HG03460 (cell line): ENCODE data around the gene NARF.

Source experiments
- ATAC-seq: cut with Tn5 transposase; IDR thresholded peaks from one replicate; pipeline ENCODE4 v1.9.1; 2021; ENCODE audit not compliant: unreplicated experiment

The NARF gene

GRCh38 chr17:82433560-82434215 lies 24.9 kb upstream of the NARF start:
- ATAC-seq = no peak

- no peak for ATAC-seq
Observed at GRCh38 chr17:82434216-82434565, 24.4 kb upstream of the NARF start.

GRCh38 chr17:82435103-82435502 lies 23.4 kb upstream of the NARF start:
- ATAC-seq = no peak

DNA sequence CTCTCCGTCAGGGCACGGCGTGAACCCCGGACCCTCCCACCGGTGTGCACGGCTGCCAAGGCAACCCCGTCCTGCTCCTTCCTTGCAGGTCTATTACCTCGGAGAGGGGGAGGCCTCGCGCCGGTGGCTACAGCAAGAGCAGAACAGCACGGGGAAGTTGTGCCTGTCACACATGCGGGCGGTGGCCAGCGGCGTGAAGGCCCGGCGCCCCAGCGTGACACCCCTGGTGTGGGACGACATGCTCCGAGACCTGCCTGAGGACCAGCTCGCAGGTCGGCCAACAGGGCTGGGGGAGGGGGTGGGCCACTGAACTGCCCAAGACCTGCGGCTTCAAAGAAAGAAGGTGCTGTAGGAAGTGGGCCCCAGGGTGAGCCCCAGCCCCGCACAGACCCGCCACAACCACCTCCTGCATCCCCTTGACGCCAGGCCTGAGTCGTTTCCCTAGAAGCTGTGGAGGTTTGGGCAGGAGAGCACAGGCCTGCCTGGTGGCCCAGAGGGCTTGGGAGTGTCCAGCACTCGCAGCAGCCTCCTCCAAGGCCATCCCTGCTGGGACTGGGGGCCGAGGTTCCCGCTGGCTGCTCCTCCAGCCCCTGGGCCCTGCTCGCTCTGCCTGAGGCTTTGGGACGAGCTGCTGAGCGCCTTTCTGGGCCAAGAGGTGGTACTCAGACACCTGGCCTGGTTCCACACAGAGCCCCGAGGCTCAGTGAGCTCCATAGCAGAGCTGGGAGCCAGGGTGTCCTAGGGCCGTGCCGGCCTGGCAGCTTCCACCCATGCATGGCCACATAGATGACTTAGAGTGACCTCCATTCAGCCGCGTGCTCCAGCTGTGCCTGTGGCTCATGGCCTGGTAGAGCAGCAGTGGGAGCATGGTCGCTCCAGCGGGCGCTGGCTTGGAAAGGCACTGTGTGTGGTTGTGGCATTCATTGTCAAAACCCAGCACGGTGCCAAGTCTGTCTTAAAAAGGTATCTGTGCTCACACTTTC lies 22.6 kb upstream of the NARF start:
- no peak for ATAC-seq

GRCh38 chr17:82436601-82437324 lies 21.8 kb upstream of the NARF start:
- ATAC-seq = no peak

DNA sequence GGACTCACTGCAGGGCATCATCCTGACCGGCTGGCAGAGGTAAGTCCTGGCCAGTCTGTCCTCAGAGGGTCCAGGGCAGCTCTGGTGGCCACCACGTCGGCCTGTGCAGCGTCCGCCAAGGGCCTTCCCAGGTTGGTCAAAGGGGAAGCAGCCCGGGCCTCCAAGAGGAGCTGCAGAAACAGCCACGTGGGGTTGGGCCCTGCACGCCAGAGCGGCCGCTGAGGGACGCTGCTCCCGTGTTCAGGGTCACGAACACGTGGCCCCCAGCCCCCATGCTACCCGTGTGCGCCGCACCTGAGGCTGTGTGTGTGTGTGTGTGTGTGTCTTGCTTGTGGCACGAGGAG lies 21.2 kb upstream of the NARF start:
- ATAC-seq = no peak

GRCh38 chr17:82438401-82439193 lies 19.9 kb upstream of the NARF start:
- ATAC-seq = no peak

DNA sequence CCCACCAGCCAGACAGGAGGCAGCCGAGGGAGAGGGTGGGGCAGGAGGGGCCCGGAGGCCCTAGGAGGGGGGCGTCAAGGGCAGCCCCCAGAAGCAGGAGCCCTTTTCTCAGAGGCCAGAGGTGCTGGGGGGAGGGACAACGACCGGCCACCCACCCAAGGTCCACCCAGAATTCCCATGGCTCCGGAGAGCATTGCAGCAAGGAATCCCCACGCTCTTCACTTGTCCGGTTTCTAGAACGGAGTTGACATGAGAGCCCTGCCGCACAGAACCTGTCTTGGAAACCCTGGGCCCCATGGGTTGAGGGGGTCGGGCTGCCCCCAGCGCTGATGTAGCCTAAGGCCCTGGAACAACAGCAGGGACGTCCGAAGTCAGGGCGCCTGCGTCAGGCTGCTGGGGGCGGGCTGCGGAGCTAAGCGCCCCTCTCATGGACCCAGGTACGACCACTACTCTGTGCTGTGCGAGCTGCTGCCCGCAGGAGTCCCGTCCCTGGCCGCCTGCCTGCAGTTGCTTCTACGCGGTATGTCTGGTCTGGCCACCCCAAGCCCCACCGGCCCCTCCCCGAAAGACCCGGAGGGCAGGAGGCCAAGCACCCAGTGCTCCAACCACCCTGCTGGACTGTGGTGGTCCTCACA lies 19.2 kb upstream of the NARF start:
- no peak for ATAC-seq

DNA sequence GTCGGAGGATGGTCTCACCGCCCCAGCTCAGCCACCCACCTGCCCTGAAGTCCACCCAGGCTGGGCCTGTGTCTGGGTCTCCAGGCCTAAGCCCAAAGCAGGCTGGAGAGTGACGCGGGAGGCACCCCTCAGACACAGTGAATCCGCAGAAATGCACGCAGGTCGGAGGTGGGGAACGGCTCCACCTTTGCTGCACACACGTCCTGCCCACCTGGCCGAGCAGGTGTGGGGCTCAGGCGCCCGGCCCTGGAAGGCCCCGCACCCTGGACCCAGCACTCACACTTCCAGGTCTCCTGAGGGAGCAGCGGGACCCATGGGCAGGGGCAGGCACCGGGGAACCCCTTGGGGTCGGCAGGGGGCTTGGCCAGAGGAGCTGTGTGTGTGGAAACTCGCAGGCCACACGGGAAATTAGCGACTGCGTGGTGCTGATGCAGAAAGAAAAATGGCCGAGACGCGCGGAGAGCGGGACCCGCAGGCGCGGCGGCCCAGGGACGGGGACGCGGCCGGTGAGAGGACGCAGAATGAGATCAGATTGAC lies 18.6 kb upstream of the NARF start:
- ATAC-seq = no peak

GRCh38 chr17:82440469-82440981 lies 18.0 kb upstream of the NARF start:
- ATAC-seq = no peak

DNA sequence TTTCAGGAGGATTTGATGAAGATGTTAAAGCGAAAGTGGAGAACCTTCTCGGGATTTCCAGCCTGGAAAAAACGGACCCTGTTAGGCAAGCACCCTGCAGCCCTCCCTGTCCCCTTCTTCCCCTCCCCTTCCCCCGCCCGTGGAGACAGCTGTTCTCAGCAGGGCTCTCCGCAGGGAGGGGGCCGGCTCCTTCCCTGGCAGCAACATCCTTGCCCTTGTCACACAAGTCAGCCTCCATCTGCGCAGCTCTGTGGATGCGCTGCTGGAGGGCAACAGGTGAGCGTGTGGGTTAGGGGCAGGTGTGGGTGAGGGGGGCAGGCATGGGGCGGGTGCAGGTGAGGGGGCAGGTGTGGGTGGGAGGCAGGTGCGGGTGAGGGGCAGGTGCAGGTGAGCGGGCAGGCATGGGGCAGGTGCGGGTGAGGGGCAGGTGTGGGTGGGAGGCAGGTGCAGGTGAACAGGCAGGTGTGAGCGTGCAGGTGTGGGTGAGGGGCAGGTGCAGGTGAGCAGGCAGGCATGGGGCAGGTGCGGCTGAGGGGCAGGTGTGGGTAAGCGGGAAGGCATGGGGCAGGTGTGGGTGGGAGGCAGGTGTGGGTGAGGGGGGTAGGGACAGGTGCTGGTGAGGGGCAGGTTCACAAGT lies 17.4 kb upstream of the NARF start:
- ATAC-seq = no peak

- ATAC-seq = no peak
Observed at GRCh38 chr17:82441691-82442487, 16.7 kb upstream of the NARF start.

- no peak for ATAC-seq
Observed at GRCh38 chr17:82442643-82443464, 15.7 kb upstream of the NARF start.

GRCh38 chr17:82443465-82444283 lies 14.9 kb upstream of the NARF start:
- ATAC-seq = no peak

DNA sequence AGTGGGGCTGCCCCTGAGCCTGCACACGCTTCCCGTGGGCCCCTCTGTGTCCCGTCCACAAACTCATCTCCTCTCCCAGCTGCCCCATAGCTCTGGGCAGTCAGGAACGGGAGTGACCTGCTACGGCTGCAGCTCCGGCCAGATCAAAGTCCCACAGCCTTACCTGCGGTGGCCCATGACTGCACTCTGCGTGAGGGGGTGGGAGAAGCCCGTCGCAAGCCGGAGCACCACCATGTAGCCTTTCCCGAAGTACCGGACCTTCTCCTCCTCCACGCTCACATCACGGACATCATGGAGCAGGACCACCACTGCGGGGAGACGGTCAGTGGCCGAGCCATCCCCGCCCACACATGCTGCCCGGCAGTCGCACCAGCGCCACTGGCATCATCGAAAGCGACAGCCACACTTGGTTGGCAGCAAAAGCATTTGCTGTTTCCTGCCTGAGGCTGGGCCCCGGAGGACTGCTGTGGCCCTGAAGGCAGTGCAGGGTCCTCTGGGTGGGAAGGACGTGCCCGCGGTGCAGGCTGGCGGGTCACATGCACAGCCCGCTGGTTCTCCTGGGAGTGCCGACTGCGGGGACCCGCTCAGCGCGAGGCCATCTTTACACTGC lies 14.2 kb upstream of the NARF start:
- no peak for ATAC-seq

GRCh38 chr17:82444941-82445521 lies 13.5 kb upstream of the NARF start:
- no peak for ATAC-seq
